ENCODE data around the gene NFIA. TPM values are rescaled to one million over a fixed set of nuclear protein-coding genes. Genes with fewer than 3 reads are reported as not detected.

NFIA gene
- total RNA-seq, 1 donor from 2014 or later: 16.2 TPM

- H3K4me3 Mint-ChIP-seq (ENCODE audit: unreplicated experiment): no peak overlapping the region
- TF ChIP-seq, protein P1, sequence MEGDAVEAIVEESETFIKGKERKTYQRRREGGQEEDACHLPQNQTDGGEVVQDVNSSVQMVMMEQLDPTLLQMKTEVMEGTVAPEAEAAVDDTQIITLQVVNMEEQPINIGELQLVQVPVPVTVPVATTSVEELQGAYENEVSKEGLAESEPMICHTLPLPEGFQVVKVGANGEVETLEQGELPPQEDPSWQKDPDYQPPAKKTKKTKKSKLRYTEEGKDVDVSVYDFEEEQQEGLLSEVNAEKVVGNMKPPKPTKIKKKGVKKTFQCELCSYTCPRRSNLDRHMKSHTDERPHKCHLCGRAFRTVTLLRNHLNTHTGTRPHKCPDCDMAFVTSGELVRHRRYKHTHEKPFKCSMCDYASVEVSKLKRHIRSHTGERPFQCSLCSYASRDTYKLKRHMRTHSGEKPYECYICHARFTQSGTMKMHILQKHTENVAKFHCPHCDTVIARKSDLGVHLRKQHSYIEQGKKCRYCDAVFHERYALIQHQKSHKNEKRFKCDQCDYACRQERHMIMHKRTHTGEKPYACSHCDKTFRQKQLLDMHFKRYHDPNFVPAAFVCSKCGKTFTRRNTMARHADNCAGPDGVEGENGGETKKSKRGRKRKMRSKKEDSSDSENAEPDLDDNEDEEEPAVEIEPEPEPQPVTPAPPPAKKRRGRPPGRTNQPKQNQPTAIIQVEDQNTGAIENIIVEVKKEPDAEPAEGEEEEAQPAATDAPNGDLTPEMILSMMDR (IDR thresholded peaks at IDR 0.05; ENCODE audit: unreplicated experiment): no peak
- peaks cover 6% of the 10 kb centered on the region for H3K27me3 Mint-ChIP-seq (ENCODE audit: unreplicated experiment)
Measured at GRCh38 chr1:61046434-61046833, 35.9 kb upstream of the NFIA start.

DNA sequence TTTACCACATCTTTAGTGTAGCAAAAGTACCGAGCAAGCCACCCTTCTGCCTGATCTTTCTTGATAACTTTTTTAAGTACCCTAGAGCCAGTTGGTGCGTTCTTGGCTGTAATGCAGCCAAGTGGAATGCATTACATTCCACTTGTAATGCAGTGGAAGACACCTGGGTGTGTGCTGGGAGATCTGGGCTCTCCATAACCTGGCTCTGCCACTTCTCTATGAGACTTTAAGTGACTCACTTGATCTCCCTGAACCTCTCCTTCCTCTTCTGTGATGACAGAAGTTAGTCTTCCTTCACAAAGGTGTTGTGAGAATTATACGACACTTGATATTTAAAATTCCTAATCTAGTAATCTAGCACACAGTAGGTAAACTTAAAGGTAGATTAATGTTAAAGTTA lies 35.3 kb upstream of the NFIA start:
- no peak for DNase-seq (ENCODE audit: low spot score)
- Mint-ChIP-seq H3K27me3 (ENCODE audit: unreplicated experiment) (peaks cover 8% of the 10 kb centered on the region), H3K36me3 (ENCODE audit: low read depth, unreplicated experiment) (no peaks in the 10 kb centered on the region), H3K4me3 (ENCODE audit: unreplicated experiment) (no peak overlapping the region), H3K27ac (ENCODE audit: unreplicated experiment) (no peak overlapping the region), H3K4me1 (ENCODE audit: unreplicated experiment) (peaks cover 15% of the 10 kb centered on the region), H3K9me3 (ENCODE audit: unreplicated experiment) (no peaks in the 10 kb centered on the region)
- TF ChIP-seq, protein P1 (IDR thresholded peaks at IDR 0.05; ENCODE audit: unreplicated experiment): no peak

More at GRCh38 chr1:61046434-61046833, 35.9 kb upstream of the NFIA start:
- no peaks in the 10 kb centered on the region for H3K36me3 Mint-ChIP-seq (ENCODE audit: low read depth, unreplicated experiment)
- peaks cover 9% of the 10 kb centered on the region for H3K4me1 Mint-ChIP-seq (ENCODE audit: unreplicated experiment)
- H3K9me3 Mint-ChIP-seq (ENCODE audit: unreplicated experiment): no peaks in the 10 kb centered on the region
- H3K27ac Mint-ChIP-seq (ENCODE audit: unreplicated experiment): no peak overlapping the region
- no peak for DNase-seq (ENCODE audit: low spot score)

DNA sequence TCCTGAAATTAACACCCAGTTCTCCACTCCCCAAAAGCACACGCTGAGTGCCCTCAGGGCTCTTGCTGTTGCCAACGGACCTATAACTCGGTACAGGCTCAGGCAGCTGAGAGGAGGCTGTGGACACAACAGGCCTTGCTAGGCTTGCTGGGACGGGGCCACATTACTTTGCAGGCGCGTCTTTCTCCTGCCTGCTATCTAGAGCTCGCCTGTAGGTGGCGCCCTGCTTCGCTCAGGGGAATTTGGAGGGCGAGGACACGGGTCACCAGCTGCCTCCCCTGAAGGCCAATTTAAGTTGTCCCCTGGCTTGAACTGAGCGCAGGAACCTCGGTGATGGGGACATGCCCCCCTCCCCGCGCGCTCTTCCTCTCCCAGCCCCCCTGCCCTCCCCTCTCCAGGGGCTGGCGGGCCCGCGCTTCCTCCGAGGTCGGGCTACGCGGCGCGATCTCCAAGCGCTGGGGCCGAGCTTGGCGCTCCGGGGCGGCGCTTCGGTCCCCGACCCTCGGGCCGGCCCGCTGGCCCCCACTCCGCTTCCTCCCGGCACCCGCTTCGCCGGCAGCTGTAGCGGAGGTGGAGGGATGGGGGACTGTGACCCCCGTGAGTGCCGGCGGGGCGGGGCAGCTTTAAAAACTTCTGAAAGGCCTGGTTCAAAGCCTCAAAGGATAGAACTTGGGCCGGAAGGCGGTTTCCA lies 32.4 kb upstream of the NFIA start:
- TF ChIP-seq, protein P1 (IDR thresholded peaks at IDR 0.05; ENCODE audit: unreplicated experiment): peak; percentile 97
- H3K9me3 Mint-ChIP-seq (ENCODE audit: unreplicated experiment): no peaks in the 10 kb centered on the region
- DNase-seq (ENCODE audit: low spot score): peak; percentile 98
- no peak overlapping the region for H3K27ac Mint-ChIP-seq (ENCODE audit: unreplicated experiment)
- peaks cover 12% of the 10 kb centered on the region for H3K27me3 Mint-ChIP-seq (ENCODE audit: unreplicated experiment)
- H3K4me3 Mint-ChIP-seq (ENCODE audit: unreplicated experiment): peak overlapping the region; percentile 81
- H3K36me3 Mint-ChIP-seq (ENCODE audit: low read depth, unreplicated experiment): no peaks in the 10 kb centered on the region
- peaks cover 33% of the 10 kb centered on the region for H3K4me1 Mint-ChIP-seq (ENCODE audit: unreplicated experiment)

GRCh38 chr1:61050541-61051442 lies 31.6 kb upstream of the NFIA start:
- Mint-ChIP-seq H3K27ac (ENCODE audit: unreplicated experiment) (peak overlapping the region; percentile 86), H3K27me3 (ENCODE audit: unreplicated experiment) (peaks cover 12% of the 10 kb centered on the region), H3K9me3 (ENCODE audit: unreplicated experiment) (no peaks in the 10 kb centered on the region), H3K4me1 (ENCODE audit: unreplicated experiment) (peaks cover 38% of the 10 kb centered on the region), H3K4me3 (ENCODE audit: unreplicated experiment) (peak overlapping the region; percentile 93), H3K36me3 (ENCODE audit: low read depth, unreplicated experiment) (no peaks in the 10 kb centered on the region)
- DNase-seq (ENCODE audit: low spot score): peak; percentile 53
- TF ChIP-seq, protein P1 (IDR thresholded peaks at IDR 0.05; ENCODE audit: unreplicated experiment): no peak

GRCh38 chr1:61051443-61051718 lies 31.0 kb upstream of the NFIA start:
- peak overlapping the region; percentile 93 for H3K4me3 Mint-ChIP-seq (ENCODE audit: unreplicated experiment)
- peak overlapping the region; percentile 86 for H3K27ac Mint-ChIP-seq (ENCODE audit: unreplicated experiment)
- H3K9me3 Mint-ChIP-seq (ENCODE audit: unreplicated experiment): no peaks in the 10 kb centered on the region
- TF ChIP-seq, protein P1 (IDR thresholded peaks at IDR 0.05; ENCODE audit: unreplicated experiment): no peak
- peaks cover 41% of the 10 kb centered on the region for H3K4me1 Mint-ChIP-seq (ENCODE audit: unreplicated experiment)
- H3K27me3 Mint-ChIP-seq (ENCODE audit: unreplicated experiment): peaks cover 12% of the 10 kb centered on the region
- H3K36me3 Mint-ChIP-seq (ENCODE audit: low read depth, unreplicated experiment): no peaks in the 10 kb centered on the region
- no peak for DNase-seq (ENCODE audit: low spot score)

Measured in endothelial cell (in vitro differentiated cells).